Stimulated activated CD8-positive, alpha-beta memory T cell treated with anti-CD3 and anti-CD28 coated beads, Interleukin-12 subunit alpha, Interleukin-12 subunit beta, amount 100 ng/mL, for 24 hours (primary cell): Measurements from ENCODE around the gene DLG2.

Experiments
- DNase-seq: peaks from one replicate; pipeline ENCODE4 v3.0.0-alpha.2; 2020; ENCODE audit errors: extremely low read depth

DLG2 gene

DNA sequence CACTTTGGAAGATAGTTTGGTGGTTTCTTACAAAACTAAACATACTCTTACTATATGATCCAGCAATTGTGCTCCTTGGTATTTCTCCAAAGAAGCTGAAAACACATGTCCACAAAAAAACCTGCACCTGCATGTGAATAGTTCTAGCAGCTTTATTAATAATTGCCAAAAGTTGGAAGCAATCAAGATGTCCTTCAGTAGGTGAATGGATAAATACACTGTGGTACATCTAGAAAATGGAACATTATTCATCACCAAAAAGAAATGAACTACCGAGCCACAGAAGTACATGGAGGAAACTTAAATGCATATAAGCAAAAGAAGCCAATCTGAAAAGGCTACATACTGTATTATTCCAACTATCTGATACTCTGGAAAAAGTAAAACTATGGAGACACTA, 1771.9 kb downstream of the DLG2 start:
- DNase-seq = no peak

GRCh38 chr11:83852775-83853442, 1774.2 kb downstream of the DLG2 start:
- no peak for DNase-seq

DNA sequence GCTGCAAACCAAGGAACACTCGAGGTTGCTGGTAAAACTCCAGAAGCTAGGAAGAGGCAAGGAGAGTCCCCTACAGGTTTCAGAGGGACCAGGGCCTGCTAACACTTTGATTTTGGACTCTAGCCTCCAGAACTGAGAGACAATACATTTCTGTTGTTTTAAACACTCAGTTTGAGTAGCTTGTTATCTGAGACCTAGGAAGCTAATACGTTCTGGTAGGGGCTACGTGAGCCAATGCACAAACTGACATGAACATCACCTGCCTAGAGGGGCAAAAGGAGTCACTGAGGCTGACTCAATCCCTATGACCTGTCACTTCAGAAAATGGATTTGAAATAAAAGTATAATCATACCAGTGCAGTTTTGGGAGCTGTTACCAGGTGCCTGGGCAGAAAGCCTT, 1775.1 kb downstream of the DLG2 start:
- DNase-seq = no peak

GRCh38 chr11:83847467-83848034, 1779.6 kb downstream of the DLG2 start:
- no peak for DNase-seq

- DNase-seq = no peak
Observed at GRCh38 chr11:83845797-83846196, 1781.3 kb downstream of the DLG2 start.

- no peak for DNase-seq
Observed at GRCh38 chr11:83840326-83840725, 1786.8 kb downstream of the DLG2 start.

DNA sequence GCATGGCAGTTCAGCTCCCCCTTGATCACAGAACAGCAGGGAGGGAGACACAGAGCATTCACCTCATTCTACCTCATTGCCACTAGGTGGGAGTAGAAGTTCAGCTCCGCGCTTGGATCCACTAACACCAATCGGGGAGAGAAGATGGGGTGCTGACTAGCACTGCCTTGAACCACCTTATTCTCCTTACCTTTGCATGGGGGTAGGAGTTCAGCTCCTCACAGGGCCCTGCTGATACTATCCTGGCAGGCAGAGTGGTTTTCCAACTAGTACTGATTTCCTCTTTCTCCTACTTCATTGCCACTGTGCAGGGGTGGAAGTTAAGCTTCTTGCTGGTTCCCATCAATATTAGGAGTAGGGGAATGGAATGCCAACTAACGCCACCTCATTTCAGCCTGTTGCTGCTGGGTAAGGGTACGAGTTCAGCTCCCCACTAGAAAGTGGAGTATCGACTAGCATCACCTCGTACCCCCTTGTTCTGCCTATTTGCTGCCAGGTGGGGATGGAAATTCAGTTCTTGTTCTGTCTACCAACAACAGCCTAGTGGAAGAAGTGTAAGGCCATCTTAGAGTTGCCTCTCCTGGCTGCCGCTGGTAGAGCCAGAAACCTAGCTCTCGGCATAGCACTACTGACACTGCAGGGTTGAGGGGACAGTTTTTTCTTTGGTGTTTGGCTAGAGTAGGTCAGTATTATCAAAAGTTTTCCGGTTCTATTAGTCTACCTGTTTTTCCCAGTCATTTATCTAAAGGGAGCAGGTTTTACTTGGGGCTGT, 1790.1 kb downstream of the DLG2 start:
- DNase-seq = no peak

DNA sequence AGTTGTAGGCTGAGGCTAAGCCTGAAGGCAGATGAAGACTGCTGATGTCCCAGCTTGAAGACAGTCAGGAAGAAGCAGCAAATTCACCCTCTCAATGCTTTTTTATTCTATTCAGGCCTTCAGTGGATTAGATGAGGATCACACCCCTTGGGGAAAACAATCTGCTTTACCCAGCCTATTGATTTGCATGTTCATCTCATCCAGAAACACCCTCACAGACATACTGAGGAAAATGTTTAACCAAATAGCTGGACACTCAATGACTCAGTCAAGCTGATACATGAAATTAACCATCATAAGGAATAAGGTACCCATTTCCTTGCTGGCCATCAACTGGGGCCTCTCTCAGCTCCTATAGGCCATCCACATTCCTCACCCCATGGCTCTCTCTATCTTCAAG, 1791.1 kb downstream of the DLG2 start:
- no peak for DNase-seq

GRCh38 chr11:83835423-83835822, 1791.7 kb downstream of the DLG2 start:
- no peak for DNase-seq

- DNase-seq = no peak
Observed at GRCh38 chr11:83831929-83832328, 1795.2 kb downstream of the DLG2 start.

DNA sequence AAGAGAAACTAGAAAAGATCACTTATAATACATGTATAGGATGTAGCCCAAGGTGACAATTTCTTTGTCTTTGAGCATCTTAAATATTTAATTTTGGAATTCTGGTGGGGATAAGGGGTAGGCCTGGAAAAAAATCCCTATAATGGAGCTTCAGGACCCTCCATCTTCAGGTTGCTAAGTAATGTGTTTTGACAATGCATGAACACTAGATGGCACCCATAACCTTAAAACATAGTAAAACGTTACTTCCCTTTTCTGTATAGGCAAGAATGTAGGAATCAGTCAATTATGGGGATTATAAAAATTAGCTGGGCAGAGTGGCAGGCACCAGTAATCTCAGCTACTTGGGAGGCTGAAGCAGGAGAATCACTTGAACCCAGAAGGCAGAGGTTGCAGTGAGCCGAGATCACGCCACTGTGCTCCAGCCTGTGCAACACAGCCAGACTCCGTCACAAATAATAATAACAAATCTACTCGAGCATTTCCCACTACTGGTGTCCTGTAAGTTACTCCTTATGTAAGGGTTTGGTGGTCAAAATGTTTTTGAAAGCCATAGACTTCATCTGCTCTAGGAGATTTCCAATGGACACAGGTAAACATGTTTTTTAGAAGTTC, 1799.1 kb downstream of the DLG2 start:
- DNase-seq = no peak

DNA sequence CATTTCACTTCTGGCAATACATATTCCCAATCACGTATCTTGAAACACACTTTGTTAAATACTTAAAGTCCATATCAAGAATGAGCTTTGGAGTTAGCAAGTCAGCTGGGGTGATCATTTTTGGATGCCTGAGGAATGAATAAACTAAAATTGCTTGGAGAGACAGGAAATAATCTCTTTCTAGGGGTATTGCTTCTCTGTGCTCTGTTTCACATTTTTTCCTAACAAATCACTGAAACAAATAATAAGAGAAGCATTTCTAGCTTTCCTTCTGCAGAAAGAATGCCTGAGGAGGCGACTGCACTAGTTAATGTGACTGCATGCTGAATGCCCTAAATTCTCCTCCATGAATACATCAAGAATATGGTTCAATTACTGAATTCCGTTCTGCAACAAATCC, 1799.6 kb downstream of the DLG2 start:
- no peak for DNase-seq

GRCh38 chr11:83826078-83826477, 1801.1 kb downstream of the DLG2 start:
- DNase-seq = no peak

GRCh38 chr11:83823461-83824025, 1803.6 kb downstream of the DLG2 start:
- no peak for DNase-seq

DNA sequence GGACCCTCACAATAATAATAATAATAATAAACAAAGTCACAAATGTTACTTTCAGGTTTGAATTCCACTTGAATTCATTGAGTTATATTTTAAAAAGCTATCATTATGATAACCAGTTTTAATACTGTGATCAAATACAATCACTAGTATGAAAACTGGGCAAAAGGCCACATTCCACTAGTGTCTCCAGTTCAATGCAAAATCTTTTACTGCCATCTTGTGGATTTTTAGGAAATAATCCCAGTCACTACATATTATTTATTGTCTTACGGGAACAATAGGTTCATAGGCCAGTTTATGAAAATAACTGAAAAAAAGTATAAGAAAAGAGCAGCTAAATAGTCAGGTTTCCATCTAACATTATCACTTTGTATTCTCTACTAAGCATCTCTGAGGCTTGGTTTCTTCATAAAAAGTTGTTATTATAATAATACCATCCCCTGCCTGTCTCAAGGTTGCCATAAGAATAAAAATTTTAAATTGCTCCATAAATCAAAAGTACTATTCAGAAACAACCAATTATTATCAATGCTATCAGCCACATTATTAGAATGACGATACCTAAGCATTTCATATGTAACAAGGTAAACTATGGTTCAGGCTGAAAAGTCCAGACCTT, 1807.1 kb downstream of the DLG2 start:
- no peak for DNase-seq

DNA sequence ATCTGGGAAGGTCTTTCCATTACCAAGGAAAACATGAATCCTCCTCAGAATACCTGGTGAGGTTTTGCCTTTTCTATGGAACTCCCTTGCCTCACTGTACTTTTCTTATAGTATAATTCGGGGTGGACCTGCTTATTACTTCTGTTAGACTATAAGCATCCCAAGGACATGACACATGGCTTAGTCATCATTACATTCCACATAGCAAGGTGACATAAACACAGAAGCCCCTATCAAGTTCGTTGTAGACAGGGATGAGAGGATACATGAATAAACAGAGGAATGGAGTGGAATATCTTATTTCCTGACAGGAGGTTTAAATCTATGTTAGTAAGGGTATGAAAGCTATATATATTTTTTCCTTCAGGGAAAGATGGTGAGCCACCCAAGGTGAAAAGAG, 1808.8 kb downstream of the DLG2 start:
- no peak for DNase-seq

- no peak for DNase-seq
Observed at GRCh38 chr11:83816572-83817187, 1810.5 kb downstream of the DLG2 start.

DNA sequence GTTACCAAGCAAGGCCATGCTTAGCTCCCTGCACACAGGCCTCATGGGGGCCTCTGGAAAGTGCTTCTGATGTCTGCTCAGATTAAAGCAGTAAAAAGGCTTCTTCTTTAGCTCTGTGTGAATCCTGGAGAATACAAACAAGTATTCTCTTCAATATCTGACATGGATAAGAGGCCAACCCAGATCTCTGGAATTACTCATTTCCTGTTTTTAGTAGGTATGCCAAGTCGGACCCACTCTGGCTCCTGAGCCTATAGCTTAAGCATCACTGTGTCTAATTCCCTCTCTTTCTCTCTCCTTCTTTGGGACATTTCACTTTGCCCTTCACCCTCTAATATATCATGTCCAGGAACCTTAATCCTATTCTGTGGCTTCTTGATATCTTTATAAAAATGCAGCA, 1811.4 kb downstream of the DLG2 start:
- DNase-seq = no peak

GRCh38 chr11:83813296-83813695, 1813.8 kb downstream of the DLG2 start:
- DNase-seq = no peak

- DNase-seq = no peak
Observed at GRCh38 chr11:83809274-83809673, 1817.9 kb downstream of the DLG2 start.

- DNase-seq = no peak
Observed at GRCh38 chr11:83801799-83802198, 1825.3 kb downstream of the DLG2 start.

- DNase-seq = no peak
Observed at GRCh38 chr11:83793310-83793709, 1833.8 kb downstream of the DLG2 start.
